HL-60 (cell line): ENCODE results near the gene KLF5.

Source experiments
- DNase-seq, 2 experiments: peaks; one replicate each; pipeline ENCODE4 v3.0.0-alpha.2; 2010 to 2020; ENCODE audit warnings: low read depth in 1 of 2, low spot score in 1 of 2
- H3K27ac ChIP-seq: fragments of 250-450 bp; sonication (Bioruptor Pico); replicated peaks from 2 replicates; pipeline ENCODE4 v1.5.1; 2020; ENCODE audit warnings: mild to moderate bottlenecking, moderate library complexity
- H3K27me3 ChIP-seq: fragments of 250-450 bp; sonication (Bioruptor Pico); 2 replicates; pipeline ENCODE4 v1.5.1; 2021; ENCODE audit warnings: mild to moderate bottlenecking, moderate library complexity; ENCODE audit not compliant: insufficient read depth, poor library complexity, severe bottlenecking
- H3K4me3 ChIP-seq: replicated peaks from 2 replicates; pipeline ENCODE4 v1.5.1; 2011; ENCODE audit warnings: mild to moderate bottlenecking, control low read depth, low read length; ENCODE audit not compliant: insufficient read depth
- CTCF ChIP-seq: IDR thresholded peaks from one replicate; pipeline ENCODE4 v1.5.1; 2011; ENCODE audit warnings: low read length, control low read depth, inconsistent platforms; ENCODE audit not compliant: insufficient read depth
- GABPA ChIP-seq: IDR thresholded peaks from 2 replicates; pipeline ENCODE4 v1.6.1; 2012; ENCODE audit warnings: low read depth
- POLR2AphosphoS5 ChIP-seq: IDR thresholded peaks from 2 replicates; pipeline ENCODE4 v1.6.1; 2012; ENCODE audit warnings: low read depth
- SPI1 ChIP-seq: IDR thresholded peaks from 2 replicates; pipeline ENCODE4 v1.6.1; 2012; ENCODE audit warnings: low read depth, mild to moderate bottlenecking, borderline replicate concordance
- TF ChIP-seq, protein P1 (sequence below): IDR thresholded peaks from 2 replicates; pipeline ENCODE4 v1.6.1; 2012; ENCODE audit warnings: low read depth; ENCODE audit not compliant: insufficient replicate concordance

KLF5 gene

DNA sequence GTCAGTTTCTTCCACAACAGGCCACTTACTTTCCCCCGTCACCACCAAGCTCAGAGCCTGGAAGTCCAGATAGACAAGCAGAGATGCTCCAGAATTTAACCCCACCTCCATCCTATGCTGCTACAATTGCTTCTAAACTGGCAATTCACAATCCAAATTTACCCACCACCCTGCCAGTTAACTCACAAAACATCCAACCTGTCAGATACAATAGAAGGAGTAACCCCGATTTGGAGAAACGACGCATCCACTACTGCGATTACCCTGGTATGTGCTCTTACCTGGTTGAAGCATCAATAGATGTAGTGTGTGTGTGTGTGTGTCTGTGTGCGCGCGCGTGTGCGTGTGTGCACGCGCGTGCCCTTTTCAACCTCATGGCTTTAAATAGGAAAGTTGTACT, 3.7 kb downstream of the KLF5 start:
- no peak for DNase-seq
- Histone ChIP-seq H3K27me3 (peaks cover 7% of the 10 kb centered on the region), H3K4me3 (no peak overlapping the region), H3K27ac (no peak overlapping the region)
- TF ChIP-seq CTCF (no peak), GABPA (no peak), POLR2AphosphoS5 (no peak)
- TF ChIP-seq, protein P1, sequence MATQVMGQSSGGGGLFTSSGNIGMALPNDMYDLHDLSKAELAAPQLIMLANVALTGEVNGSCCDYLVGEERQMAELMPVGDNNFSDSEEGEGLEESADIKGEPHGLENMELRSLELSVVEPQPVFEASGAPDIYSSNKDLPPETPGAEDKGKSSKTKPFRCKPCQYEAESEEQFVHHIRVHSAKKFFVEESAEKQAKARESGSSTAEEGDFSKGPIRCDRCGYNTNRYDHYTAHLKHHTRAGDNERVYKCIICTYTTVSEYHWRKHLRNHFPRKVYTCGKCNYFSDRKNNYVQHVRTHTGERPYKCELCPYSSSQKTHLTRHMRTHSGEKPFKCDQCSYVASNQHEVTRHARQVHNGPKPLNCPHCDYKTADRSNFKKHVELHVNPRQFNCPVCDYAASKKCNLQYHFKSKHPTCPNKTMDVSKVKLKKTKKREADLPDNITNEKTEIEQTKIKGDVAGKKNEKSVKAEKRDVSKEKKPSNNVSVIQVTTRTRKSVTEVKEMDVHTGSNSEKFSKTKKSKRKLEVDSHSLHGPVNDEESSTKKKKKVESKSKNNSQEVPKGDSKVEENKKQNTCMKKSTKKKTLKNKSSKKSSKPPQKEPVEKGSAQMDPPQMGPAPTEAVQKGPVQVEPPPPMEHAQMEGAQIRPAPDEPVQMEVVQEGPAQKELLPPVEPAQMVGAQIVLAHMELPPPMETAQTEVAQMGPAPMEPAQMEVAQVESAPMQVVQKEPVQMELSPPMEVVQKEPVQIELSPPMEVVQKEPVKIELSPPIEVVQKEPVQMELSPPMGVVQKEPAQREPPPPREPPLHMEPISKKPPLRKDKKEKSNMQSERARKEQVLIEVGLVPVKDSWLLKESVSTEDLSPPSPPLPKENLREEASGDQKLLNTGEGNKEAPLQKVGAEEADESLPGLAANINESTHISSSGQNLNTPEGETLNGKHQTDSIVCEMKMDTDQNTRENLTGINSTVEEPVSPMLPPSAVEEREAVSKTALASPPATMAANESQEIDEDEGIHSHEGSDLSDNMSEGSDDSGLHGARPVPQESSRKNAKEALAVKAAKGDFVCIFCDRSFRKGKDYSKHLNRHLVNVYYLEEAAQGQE = no peak

DNA sequence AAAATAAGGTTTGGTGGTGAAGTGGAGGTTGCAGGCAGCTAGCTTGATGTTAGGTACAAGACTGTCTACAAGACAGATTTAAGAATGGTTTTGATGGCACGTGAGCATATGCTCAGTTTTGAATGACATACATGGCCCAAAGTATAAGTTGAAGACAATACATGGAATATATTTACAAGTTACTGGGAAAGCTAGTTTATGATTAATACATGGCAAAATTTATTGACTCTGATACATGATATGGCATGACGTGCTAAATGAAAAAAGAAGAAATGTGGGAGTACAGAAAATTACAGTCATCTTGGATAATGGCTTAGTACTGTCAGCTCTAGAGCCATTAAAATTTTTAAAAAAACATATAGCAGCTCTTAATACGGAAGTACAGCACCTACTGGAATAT, 4.4 kb downstream of the KLF5 start:
- TF ChIP-seq, protein P1 = no peak
- TF ChIP-seq CTCF = no peak
- peaks cover 2% of the 10 kb centered on the region for H3K27me3 ChIP-seq
- H3K4me3 ChIP-seq = no peak overlapping the region
- no peak for DNase-seq
- no peak overlapping the region for H3K27ac ChIP-seq

GRCh38 chr13:73065036-73065435, 6.2 kb downstream of the KLF5 start:
- DNase-seq = no peak
- Histone ChIP-seq H3K4me3 (no peak overlapping the region), H3K27me3 (no peaks in the 10 kb centered on the region), H3K27ac (no peak overlapping the region)
- TF ChIP-seq, protein P1 = no peak
- TF ChIP-seq GABPA = no peak
- TF ChIP-seq POLR2AphosphoS5 = no peak
- TF ChIP-seq SPI1 = no peak
- no peak for TF ChIP-seq CTCF
